Loucy (cell line): Measurements from ENCODE around the gene CDH13.

Experiments used
- CTCF ChIP-seq: fragments of 200-600 bp; sonication (generic); conservative IDR thresholded peaks from 2 replicates; pipeline ENCODE4 v1.5.1; 2014; ENCODE audit warnings: mild to moderate bottlenecking, antibody characterized with exemption, low read length
- EZH2phosphoT487 ChIP-seq: fragments of 200-600 bp; IDR thresholded peaks from 2 replicates; pipeline ENCODE4 v1.6.1; 2018; ENCODE audit warnings: antibody characterized with exemption, mild to moderate bottlenecking, moderate library complexity, borderline replicate concordance

GRCh38 chr16:83389751-83390150 lies 763.0 kb downstream of the CDH13 start:
- TF ChIP-seq CTCF (no peak), EZH2phosphoT487 (no peak)
